ENCODE results near the gene CCL24.
A peak's percentile ranks its signal among the peaks of the same experiment; 100 is the strongest.
"Not testable (repeated sequence)": the region's sequence is repeated elsewhere in the genome, so short reads cannot be mapped to it uniquely, and the experiment has no call there.

CCL24 gene

GRCh38 chr7:75779516-75779915 lies 34.1 kb downstream of the CCL24 start:
- not testable (repeated sequence) for DNase-seq

- DNase-seq, result not testable (repeated sequence)
Measured at GRCh38 chr7:75779035-75779434, 34.6 kb downstream of the CCL24 start.

GRCh38 chr7:75776295-75776971 lies 37.2 kb downstream of the CCL24 start:
- DNase-seq, result peak; percentile 88

GRCh38 chr7:75773958-75774357 lies 39.6 kb downstream of the CCL24 start:
- not testable (repeated sequence) for DNase-seq

- peak; percentile 30 for DNase-seq
Measured at GRCh38 chr7:75772081-75773077, 41.2 kb downstream of the CCL24 start, which contains the start of gene CCL26. CCL26 (minus strand) TSS chr7:75772211; CDS start chr7:75772176, 35 bp downstream.

GRCh38 chr7:75771224-75771623 lies 42.4 kb downstream of the CCL24 start:
- no peak for DNase-seq

GRCh38 chr7:75762350-75762917 lies 51.2 kb downstream of the CCL24 start:
- DNase-seq, result peak; percentile 58

GRCh38 chr7:75761801-75762200 lies 51.8 kb downstream of the CCL24 start:
- not testable (repeated sequence) for DNase-seq
